A673 (cell line): ENCODE data around the gene TNNT1. TPM values are rescaled to one million over a fixed set of nuclear protein-coding genes. Genes with fewer than 3 reads are reported as not detected.

ENCODE experiments used
- BruUV-seq: library from RNA; stranded (reverse); fragments of 400-500 nt; replicated peaks from 2 replicates; lab custom pipeline; 2021; lab: Mats Ljungman, UMichigan
- CTCF ChIA-PET: fragments of 300-600 bp; sonication (Branson Sonifier 250); formaldehyde crosslinking; loops from one replicate; lab custom pipeline; 2022; ENCODE audit warnings: antibody characterized with exemption; lab: Charles Lee
- POLR2A ChIA-PET: fragments of 300-600 bp; sonication (Branson Sonifier 250); formaldehyde crosslinking; loops from one replicate; lab custom pipeline; 2022; ENCODE audit warnings: antibody characterized with exemption; ENCODE audit not compliant: low non-redundant PET; lab: Charles Lee
- DNase-seq: peaks from one replicate; pipeline ENCODE4 v3.0.0-alpha.2; 2015; ENCODE audit warnings: low spot score
- H3K27ac ChIP-seq: fragments of 200-600 bp; sonication (generic); 2 replicates; pipeline ENCODE4 v1.5.1; 2016; ENCODE audit warnings: mixed run types, low read depth, mild to moderate bottlenecking, mixed read lengths, antibody characterized with exemption, low read length; ENCODE audit not compliant: poor library complexity, severe bottlenecking
- H3K27me3 ChIP-seq: fragments of 200-600 bp; sonication (generic); replicated peaks from 2 replicates; pipeline ENCODE4 v1.6.1; 2017; ENCODE audit warnings: mixed run types, low read depth, mild to moderate bottlenecking, mixed read lengths, antibody characterized with exemption, low read length; ENCODE audit not compliant: insufficient read depth, poor library complexity
- H3K36me3 ChIP-seq: fragments of 200-600 bp; sonication (generic); 2 replicates; pipeline ENCODE4 v1.6.1; 2016; ENCODE audit warnings: mixed run types, mild to moderate bottlenecking, mixed read lengths, antibody characterized with exemption, low read length; ENCODE audit not compliant: insufficient read depth, poor library complexity, severe bottlenecking
- H3K4me1 ChIP-seq: fragments of 200-600 bp; sonication (generic); 2 replicates; pipeline ENCODE4 v1.6.1; 2017; ENCODE audit warnings: mixed run types, mild to moderate bottlenecking, mixed read lengths, antibody characterized with exemption, low read length; ENCODE audit not compliant: insufficient read depth, poor library complexity, severe bottlenecking
- H3K4me3 ChIP-seq: fragments of 200-600 bp; sonication (generic); 2 replicates; pipeline ENCODE4 v1.5.1; 2016; ENCODE audit warnings: low read depth, mixed run types, mild to moderate bottlenecking, mixed read lengths, low read length; ENCODE audit not compliant: poor library complexity, severe bottlenecking
- H3K9me3 ChIP-seq: fragments of 200-600 bp; sonication (generic); 2 replicates; pipeline ENCODE4 v1.6.1; 2016; ENCODE audit warnings: mixed run types, low read depth, mild to moderate bottlenecking, mixed read lengths, antibody characterized with exemption, low read length; ENCODE audit not compliant: poor library complexity, severe bottlenecking
- CTCF ChIP-seq: fragments of 300-800, 200-600 bp; sonication (generic); conservative IDR thresholded peaks from 2 replicates; pipeline ENCODE4 v1.5.1; 2017; ENCODE audit warnings: low read depth, mild to moderate bottlenecking, antibody characterized with exemption, low read length, moderate library complexity, mixed read lengths
- EZH2 ChIP-seq: fragments of 200-600 bp; sonication (generic); IDR thresholded peaks from 2 replicates; pipeline ENCODE4 v1.6.1; 2017; ENCODE audit warnings: borderline replicate concordance, low read depth, mild to moderate bottlenecking, mixed read lengths, antibody characterized with exemption, low read length; ENCODE audit not compliant: poor library complexity, severe bottlenecking
- intact Hi-C: fragments of 100-400 bp; cut with micrococcal nuclease; formaldehyde crosslinking; loops from one replicate; pipeline ENCODE4 v1.10.0; 2022; ENCODE audit not compliant: unreplicated experiment
- total RNA-seq: library from RNA; stranded (reverse); gene quantifications from 2 replicates; pipeline ENCODE4 v1.2.3, GENCODE V29; 2021

The TNNT1 gene
- total RNA-seq, 1 experiment from 2014 or later, result 37.6 TPM

DNA sequence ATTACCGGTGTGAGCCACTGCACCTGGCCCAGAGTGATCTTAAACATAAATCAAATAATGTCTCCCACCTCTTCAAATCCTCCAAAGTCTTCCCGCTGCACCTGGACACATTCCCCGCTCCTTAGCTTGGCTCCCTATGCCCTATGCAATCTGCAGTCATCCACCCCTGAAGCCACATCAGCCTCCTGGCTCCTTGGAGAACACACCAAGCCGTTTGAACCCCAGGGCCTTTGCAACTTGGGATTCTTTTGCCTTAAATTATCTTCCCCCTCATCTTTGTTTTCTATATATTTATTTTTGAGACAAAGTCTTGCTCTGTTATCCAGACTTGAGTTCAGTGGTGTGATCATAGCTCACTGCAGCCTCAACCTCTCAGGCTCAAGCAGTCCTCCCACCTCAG lies 20.1 kb upstream of the TNNT1 start:
- H3K36me3 ChIP-seq, result no peaks in the 10 kb centered on the region
- no peaks in the 10 kb centered on the region for H3K27me3 ChIP-seq
- H3K27ac ChIP-seq, result no peak overlapping the region
- no peak overlapping the region for H3K4me3 ChIP-seq
- no peaks in the 10 kb centered on the region for H3K4me1 ChIP-seq
- no peak for DNase-seq
- ChIA-PET CTCF (no interaction called here), POLR2A (interaction anchor here (0.7 kb wide), 1 partner anchor 9 kb away, joined by 3 read pairs; no protein-coding TSS in a partner anchor)
- no peak for TF ChIP-seq CTCF
- no peak for TF ChIP-seq EZH2
- intact Hi-C loops, result no loop called here
- BruUV-seq, result no TSS peak
- H3K9me3 ChIP-seq, result no peaks in the 10 kb centered on the region

DNA sequence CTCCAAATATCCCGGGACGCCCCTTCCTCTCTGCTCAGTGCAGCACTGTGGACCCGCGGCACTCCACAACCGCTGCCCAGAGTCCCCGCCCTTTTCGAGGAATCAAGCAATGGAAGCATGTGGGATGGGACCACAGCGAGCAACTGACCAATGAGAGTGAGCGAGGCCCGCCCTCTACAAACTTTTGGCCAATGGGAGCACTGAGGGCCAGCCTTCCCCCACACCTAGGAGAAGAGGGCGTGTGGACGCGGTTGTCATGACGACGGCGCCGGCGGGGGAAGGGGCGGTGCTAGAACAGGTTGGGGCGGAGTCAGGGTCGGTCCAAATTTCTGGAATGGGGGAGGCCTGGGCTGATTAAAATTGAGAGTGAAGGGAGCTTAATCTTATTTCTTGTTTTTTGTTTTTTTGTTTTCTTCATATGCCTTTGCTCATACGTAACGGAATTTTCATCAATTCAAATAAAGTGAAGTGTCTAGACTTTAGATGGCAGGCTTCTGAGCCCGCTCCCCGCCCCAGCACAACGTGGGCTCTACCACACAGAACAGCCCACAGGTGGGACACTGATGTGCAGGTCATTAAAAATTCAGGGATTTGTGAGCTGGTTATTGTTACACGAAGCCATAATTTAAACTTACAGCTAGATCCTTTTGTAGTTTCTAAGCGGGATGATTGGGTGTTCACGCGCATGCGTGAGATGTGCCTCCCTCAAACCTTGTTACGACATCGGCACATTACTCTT lies 17.7 kb upstream of the TNNT1 start, which contains the start of gene DNAAF3:
Gene DNAAF3, minus strand, starts transcription at position 84 of the 739 bp plus-strand sequence. CDS start 200 bp downstream, outside the sequence.
- intact Hi-C loops, result no loop called here
- POLR2A ChIA-PET, result interaction anchor here (0.6 kb wide), 1 partner anchor 9 kb away, joined by 4 read pairs; the partner anchor contains the start of gene TNNI3
- peaks cover 5% of the 10 kb centered on the region for H3K27me3 ChIP-seq

More for the DNA sequence above, 17.7 kb upstream of the TNNT1 start, which contains the start of gene DNAAF3:
- peak; percentile 99 for DNase-seq
- Histone ChIP-seq H3K9me3 (no peaks in the 10 kb centered on the region), H3K27ac (peak within 1 kb of the TSS; percentile 76), H3K4me3 (peak within 1 kb of the TSS; percentile 61), H3K4me1 (no peaks in the 10 kb centered on the region), H3K36me3 (no peaks in the 10 kb centered on the region)
- BruUV-seq, result no TSS peak
- TF ChIP-seq EZH2, result no peak
- no peak for TF ChIP-seq CTCF
- CTCF ChIA-PET, result interaction anchor here (0.6 to 1.4 kb wide), 2 partner anchors 134 to 746 kb away, joined by 3 to 4 read pairs; no protein-coding TSS in a partner anchor
